Tibial nerve (tissue), 4 donors: Measurements from ENCODE around the gene ARAP1. TPM values are rescaled to one million over a fixed set of nuclear protein-coding genes. Genes with fewer than 3 reads are reported as not detected.

ENCODE experiments used
- DNase-seq, 2 donors: peaks; one replicate each; pipeline ENCODE4 v3.0.0-alpha.2; 2019; ENCODE audit warnings: low spot score in 2 of 2
- H3K27ac ChIP-seq, 4 donors: fragments of 200-600 bp; sonication (generic) in 3 of 4; one replicate each; pipeline ENCODE4 v1.5.1; 2017 to 2019; ENCODE audit warnings: mild to moderate bottlenecking in 1 of 4
- H3K27me3 ChIP-seq, 2 donors: fragments of 200-600 bp; sonication (generic) in 1 of 2; one replicate each; pipeline versions ENCODE4 v1.5.1 to v1.6.0; 2017 to 2019
- H3K36me3 ChIP-seq, 3 donors: fragments of 200-600 bp; sonication (generic); one replicate each; pipeline ENCODE4 v1.5.1; 2018 to 2019
- H3K4me1 ChIP-seq, 4 donors: fragments of 200-600 bp; sonication (generic) in 3 of 4; one replicate each; pipeline ENCODE4 v1.5.1; 2017 to 2019
- H3K4me3 ChIP-seq, 4 donors: fragments of 200-600 bp; sonication (generic) in 3 of 4; one replicate each; pipeline ENCODE4 v1.5.1; 2017 to 2019; ENCODE audit warnings: mild to moderate bottlenecking in 1 of 4, moderate library complexity in 1 of 4
- H3K9me3 ChIP-seq, 4 donors: fragments of 200-600 bp; sonication (generic) in 3 of 4; one replicate each; pipeline ENCODE4 v1.5.1; 2017 to 2019
- CTCF ChIP-seq, 5 experiments: fragments of 200-600 bp in 3 of 5; fragments of 450-650 bp in 2 of 5; sonication (generic) in 3 of 5; IDR thresholded peaks; one replicate each; pipeline ENCODE4 v1.5.1; 2016 to 2019; ENCODE audit warnings: antibody characterized with exemption in 5 of 5, mild to moderate bottlenecking in 3 of 5, moderate library complexity in 2 of 5
- EP300 ChIP-seq, 2 donors: sonication (generic); formaldehyde crosslinking; IDR thresholded peaks; one replicate each; pipeline ENCODE4 v1.6.1; 2017; ENCODE audit warnings: antibody characterized with exemption in 2 of 2, mild to moderate bottlenecking in 1 of 2
- POLR2A ChIP-seq, 2 donors: fragments of 450-650 bp; IDR thresholded peaks; one replicate each; pipeline ENCODE4 v1.6.1; 2017; ENCODE audit warnings: antibody characterized with exemption in 2 of 2, mild to moderate bottlenecking in 2 of 2, moderate library complexity in 2 of 2
- WGBS, 2 donors: methylation state at CpG; one replicate each; pipeline ENCODE4 v1.1.5; 2018; 5-methylcytosine and 5-hydroxymethylcytosine counted together
- total RNA-seq, 4 donors: library from RNA; depleted of rRNA; stranded (reverse); fragments of >200 nt; gene quantifications; one replicate each; pipeline ENCODE4 v1.1.0, GENCODE V29; 2016

Gene ARAP1
- total RNA-seq, 4 donors from 2014 or later: 104 to 151 (median 149) TPM

GRCh38 chr11:72776117-72776843 is 24.1 kb upstream of the ARAP1 start:
- no peaks in the 10 kb centered on the region for H3K27me3 ChIP-seq
- 86 to 92% methylated on average over 5 to 9 of the region's 9 CpGs for WGBS, 2 donors
- no peak overlapping the region for H3K4me3 ChIP-seq
- H3K36me3 ChIP-seq: peaks cover 0 to under 1% (median 0%) of the 10 kb centered on the region in 3 donors
- H3K9me3 ChIP-seq: no peaks in the 10 kb centered on the region
- H3K4me1 ChIP-seq: peaks cover 0 to 57% (median 26%) of the 10 kb centered on the region in 4 donors
- no peak for DNase-seq
- TF ChIP-seq POLR2A (IDR thresholded peaks at IDR 0.05): no peak
- TF ChIP-seq EP300 (IDR thresholded peaks at IDR 0.05): no peak
- no peak for TF ChIP-seq CTCF (IDR thresholded peaks at IDR 0.05)
- H3K27ac ChIP-seq: no peak overlapping the region

GRCh38 chr11:72775288-72776110 is 23.3 kb upstream of the ARAP1 start:
- H3K4me1 ChIP-seq: peaks cover 0 to 50% (median 19%) of the 10 kb centered on the region in 4 donors
- no peak overlapping the region for H3K27ac ChIP-seq
- 86 to 87% methylated on average over 6 to 7 of the region's 7 CpGs for WGBS, 2 donors

GRCh38 chr11:72774499-72774898 is 22.3 kb upstream of the ARAP1 start:
- peaks cover 0 to 3% (median 0%) of the 10 kb centered on the region in 3 donors for H3K36me3 ChIP-seq
- H3K27me3 ChIP-seq: no peaks in the 10 kb centered on the region
- DNase-seq: no peak
- no peak overlapping the region for H3K4me3 ChIP-seq
- H3K4me1 ChIP-seq: peaks cover 0 to 40% (median 11%) of the 10 kb centered on the region in 4 donors
- no peaks in the 10 kb centered on the region for H3K9me3 ChIP-seq
- WGBS, 2 donors: 65 to 78% methylated on average over 6 of the region's 6 CpGs
- TF ChIP-seq POLR2A (IDR thresholded peaks at IDR 0.05): no peak
- no peak for TF ChIP-seq EP300 (IDR thresholded peaks at IDR 0.05)
- no peak for TF ChIP-seq CTCF (IDR thresholded peaks at IDR 0.05)
- H3K27ac ChIP-seq: no peak overlapping the region

More at GRCh38 chr11:72775288-72776110, 23.3 kb upstream of the ARAP1 start:
- DNase-seq: no peak
- no peak for TF ChIP-seq POLR2A (IDR thresholded peaks at IDR 0.05)
- TF ChIP-seq CTCF (IDR thresholded peaks at IDR 0.05): no peak
- TF ChIP-seq EP300 (IDR thresholded peaks at IDR 0.05): no peak
- Histone ChIP-seq H3K27me3 (no peaks in the 10 kb centered on the region), H3K36me3 (peaks cover 0 to 3% (median 0%) of the 10 kb centered on the region in 3 donors), H3K4me3 (no peak overlapping the region), H3K9me3 (no peaks in the 10 kb centered on the region)

- Histone ChIP-seq H3K4me1 (peaks cover 0 to 36% (median 10%) of the 10 kb centered on the region in 4 donors), H3K27me3 (no peaks in the 10 kb centered on the region), H3K9me3 (no peaks in the 10 kb centered on the region), H3K4me3 (no peak overlapping the region), H3K36me3 (peaks cover 0 to 3% (median 0%) of the 10 kb centered on the region in 3 donors), H3K27ac (no peak overlapping the region)
- TF ChIP-seq EP300 (IDR thresholded peaks at IDR 0.05) (no peak), CTCF (IDR thresholded peaks at IDR 0.05) (no peak), POLR2A (IDR thresholded peaks at IDR 0.05) (no peak)
- DNase-seq: no peak
- 67 to 69% methylated on average over 6 of the region's 6 CpGs for WGBS, 2 donors
These were observed 21.5 kb upstream of the ARAP1 start for GRCh38 chr11:72773696-72774095.

GRCh38 chr11:72773291-72773690 is 21.1 kb upstream of the ARAP1 start:
- TF ChIP-seq POLR2A (IDR thresholded peaks at IDR 0.05) (no peak), EP300 (IDR thresholded peaks at IDR 0.05) (no peak), CTCF (IDR thresholded peaks at IDR 0.05) (no peak)

More at GRCh38 chr11:72773291-72773690, 21.1 kb upstream of the ARAP1 start:
- no peaks in the 10 kb centered on the region for H3K9me3 ChIP-seq
- H3K27me3 ChIP-seq: no peaks in the 10 kb centered on the region
- no peak overlapping the region for H3K4me3 ChIP-seq
- DNase-seq: no peak
- H3K4me1 ChIP-seq: peaks cover 0 to 32% (median 8%) of the 10 kb centered on the region in 4 donors
- 24 to 48% methylated on average over 5 of the region's 5 CpGs for whole genome bisulfite sequencing, 2 donors
- H3K27ac ChIP-seq: no peak overlapping the region
- peaks cover 0 to 3% (median 0%) of the 10 kb centered on the region in 3 donors for H3K36me3 ChIP-seq
